GM18526 (cell line): ENCODE results near the gene ABTB2.

ENCODE experiments used
- POLR2A ChIP-seq: IDR thresholded peaks from 3 replicates; pipeline ENCODE4 v1.6.1; 2011; ENCODE audit not compliant: insufficient read length; ENCODE audit errors: extremely low read depth

The ABTB2 gene

GRCh38 chr11:34181251-34181650, 176.6 kb downstream of the ABTB2 start:
- TF ChIP-seq POLR2A: no peak

- no peak for TF ChIP-seq POLR2A
Observed at GRCh38 chr11:34180040-34180813, 177.6 kb downstream of the ABTB2 start.

GRCh38 chr11:34179026-34179675, 178.7 kb downstream of the ABTB2 start:
- TF ChIP-seq POLR2A: no peak

GRCh38 chr11:34178209-34178821, 179.5 kb downstream of the ABTB2 start:
- TF ChIP-seq POLR2A: no peak

- TF ChIP-seq POLR2A: no peak
Observed at GRCh38 chr11:34176751-34177209, 181.0 kb downstream of the ABTB2 start.

- TF ChIP-seq POLR2A: no peak
Observed at GRCh38 chr11:34175284-34176019, 182.4 kb downstream of the ABTB2 start.

- TF ChIP-seq POLR2A: no peak
Observed at GRCh38 chr11:34174412-34175041, 183.3 kb downstream of the ABTB2 start.

GRCh38 chr11:34173050-34173449, 184.8 kb downstream of the ABTB2 start:
- no peak for TF ChIP-seq POLR2A

- no peak for TF ChIP-seq POLR2A
Observed at GRCh38 chr11:34169686-34170085, 188.1 kb downstream of the ABTB2 start.

GRCh38 chr11:34168642-34169420, 189.0 kb downstream of the ABTB2 start:
- TF ChIP-seq POLR2A: no peak

- TF ChIP-seq POLR2A: no peak
Observed at GRCh38 chr11:34167961-34168360, 189.8 kb downstream of the ABTB2 start.

- no peak for TF ChIP-seq POLR2A
Observed at GRCh38 chr11:34166806-34167740, 190.7 kb downstream of the ABTB2 start.
